GM12872 (cell line): Measurements from ENCODE around the gene AP3B1.

Experiments
- CTCF ChIP-seq: IDR thresholded peaks from 3 replicates; pipeline ENCODE4 v1.5.1; 2011; ENCODE audit warnings: low read depth, mild to moderate bottlenecking, low read length, moderate library complexity; ENCODE audit not compliant: insufficient read depth

The AP3B1 gene

GRCh38 chr5:77999399-77999798 is 295.1 kb downstream of the AP3B1 start:
- TF ChIP-seq CTCF: no peak

GRCh38 chr5:77996943-77997342 is 297.6 kb downstream of the AP3B1 start:
- no peak for TF ChIP-seq CTCF

GRCh38 chr5:77995793-77996409 is 298.6 kb downstream of the AP3B1 start:
- TF ChIP-seq CTCF: no peak

GRCh38 chr5:77994943-77995342 is 299.6 kb downstream of the AP3B1 start:
- TF ChIP-seq CTCF: no peak

GRCh38 chr5:77993855-77994318 is 300.6 kb downstream of the AP3B1 start:
- TF ChIP-seq CTCF: no peak

GRCh38 chr5:77993141-77993854 is 301.2 kb downstream of the AP3B1 start:
- TF ChIP-seq CTCF: no peak

- TF ChIP-seq CTCF: no peak
Observed at GRCh38 chr5:77991084-77991483, 303.4 kb downstream of the AP3B1 start.
